Measurements from ENCODE around the gene FIGLA.
"Not testable (repeated sequence)": the region's sequence is repeated elsewhere in the genome, so short reads cannot be mapped to it uniquely, and the experiment has no call there.

The FIGLA gene

GRCh38 chr2:70743677-70744076, 46.8 kb downstream of the FIGLA start:
- no peak for DNase-seq (ENCODE audit: low spot score)
- in situ Hi-C loops (cut with MboI; ENCODE audit: low sequenced_read_pairs, unreplicated experiment) = no loop called here
- no peak for TF ChIP-seq CTCF (IDR thresholded peaks at IDR 0.05; ENCODE audit: borderline replicate concordance, control extremely low read depth, extremely low read depth, insufficient read depth, missing control alignments)

- in situ Hi-C loops (cut with MboI; ENCODE audit: low sequenced_read_pairs, unreplicated experiment) = no loop called here
- DNase-seq (ENCODE audit: low spot score) = no peak
- no peak for TF ChIP-seq CTCF (IDR thresholded peaks at IDR 0.05; ENCODE audit: borderline replicate concordance, control extremely low read depth, extremely low read depth, insufficient read depth, missing control alignments)
Measured at GRCh38 chr2:70743068-70743467, 47.4 kb downstream of the FIGLA start.

GRCh38 chr2:70739492-70739891, 51.0 kb downstream of the FIGLA start:
- in situ Hi-C loops (cut with MboI; ENCODE audit: low sequenced_read_pairs, unreplicated experiment); DNase-seq (ENCODE audit: low spot score): not testable (repeated sequence)

GRCh38 chr2:70738159-70738558, 52.3 kb downstream of the FIGLA start:
- in situ Hi-C loops (cut with MboI; ENCODE audit: low sequenced_read_pairs, unreplicated experiment) = no loop called here
- DNase-seq (ENCODE audit: low spot score) = no peak
- no peak for TF ChIP-seq CTCF (IDR thresholded peaks at IDR 0.05; ENCODE audit: borderline replicate concordance, control extremely low read depth, extremely low read depth, insufficient read depth, missing control alignments)

GRCh38 chr2:70735071-70735470, 55.4 kb downstream of the FIGLA start:
- in situ Hi-C loops (cut with MboI; ENCODE audit: low sequenced_read_pairs, unreplicated experiment) = no loop called here
- TF ChIP-seq CTCF (IDR thresholded peaks at IDR 0.05; ENCODE audit: borderline replicate concordance, control extremely low read depth, extremely low read depth, insufficient read depth, missing control alignments) = no peak
- no peak for DNase-seq (ENCODE audit: low spot score)

GRCh38 chr2:70733646-70734180, 56.7 kb downstream of the FIGLA start:
- in situ Hi-C loops (cut with MboI; ENCODE audit: low sequenced_read_pairs, unreplicated experiment) = no loop called here

More at GRCh38 chr2:70733646-70734180, 56.7 kb downstream of the FIGLA start:
- no peak for DNase-seq (ENCODE audit: low spot score)
- TF ChIP-seq CTCF (IDR thresholded peaks at IDR 0.05; ENCODE audit: borderline replicate concordance, control extremely low read depth, extremely low read depth, insufficient read depth, missing control alignments) = no peak

All from GM13976 (cell line).